ENCODE data around the gene RTN1. TPM values are rescaled to one million over a fixed set of nuclear protein-coding genes. Genes with fewer than 3 reads are reported as not detected.

The RTN1 gene
- total and polyA plus RNA-seq, 12 donors, result 2.9 to 19.7 (median 7.6) TPM

DNA sequence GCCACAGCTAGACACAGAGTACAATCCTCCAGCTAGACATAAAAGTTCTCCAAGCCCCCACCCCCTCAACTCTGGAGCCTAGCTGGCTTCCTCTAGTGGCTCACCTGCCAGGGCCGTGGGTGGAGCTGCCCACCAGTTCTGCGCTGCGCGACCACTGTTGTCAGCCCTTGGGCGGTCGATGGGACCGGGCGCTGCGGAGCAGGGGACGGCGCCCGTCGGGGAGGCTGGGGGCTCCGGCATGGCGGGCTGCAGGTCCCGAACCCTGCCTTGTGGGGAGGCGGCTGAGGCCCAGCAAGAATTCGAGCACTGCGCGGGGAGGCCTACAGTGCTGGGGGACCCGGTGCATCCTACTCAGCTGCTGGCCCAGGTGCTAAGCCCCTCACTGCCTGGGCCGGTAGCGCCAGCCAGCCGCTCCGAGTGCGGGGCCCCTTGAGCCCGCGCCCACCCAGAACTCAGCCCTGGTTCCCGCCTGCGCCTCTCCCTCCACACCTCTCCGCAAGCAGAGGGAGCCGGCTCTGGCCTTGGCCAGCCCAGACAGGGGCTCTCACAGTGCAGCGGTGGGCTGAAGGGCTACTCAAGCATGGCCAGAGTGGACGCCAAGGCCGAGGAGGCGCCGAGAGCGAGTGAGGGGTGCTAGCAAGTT, 51.0 kb downstream of the RTN1 start:
- intact Hi-C loops (cut with DNase I), result no loop called here
- H3K36me3 ChIP-seq (replicated peaks in 1 of 2), result no peaks in the 10 kb centered on the region
- H3K9me3 ChIP-seq (replicated peaks in 1 of 3), result no peaks in the 10 kb centered on the region
- no peak for DNase-seq
- no peak overlapping the region for H3K4me3 ChIP-seq
- no peak for TF ChIP-seq POLR2A (IDR thresholded peaks at IDR 0.05)
- TF ChIP-seq, protein P1, sequence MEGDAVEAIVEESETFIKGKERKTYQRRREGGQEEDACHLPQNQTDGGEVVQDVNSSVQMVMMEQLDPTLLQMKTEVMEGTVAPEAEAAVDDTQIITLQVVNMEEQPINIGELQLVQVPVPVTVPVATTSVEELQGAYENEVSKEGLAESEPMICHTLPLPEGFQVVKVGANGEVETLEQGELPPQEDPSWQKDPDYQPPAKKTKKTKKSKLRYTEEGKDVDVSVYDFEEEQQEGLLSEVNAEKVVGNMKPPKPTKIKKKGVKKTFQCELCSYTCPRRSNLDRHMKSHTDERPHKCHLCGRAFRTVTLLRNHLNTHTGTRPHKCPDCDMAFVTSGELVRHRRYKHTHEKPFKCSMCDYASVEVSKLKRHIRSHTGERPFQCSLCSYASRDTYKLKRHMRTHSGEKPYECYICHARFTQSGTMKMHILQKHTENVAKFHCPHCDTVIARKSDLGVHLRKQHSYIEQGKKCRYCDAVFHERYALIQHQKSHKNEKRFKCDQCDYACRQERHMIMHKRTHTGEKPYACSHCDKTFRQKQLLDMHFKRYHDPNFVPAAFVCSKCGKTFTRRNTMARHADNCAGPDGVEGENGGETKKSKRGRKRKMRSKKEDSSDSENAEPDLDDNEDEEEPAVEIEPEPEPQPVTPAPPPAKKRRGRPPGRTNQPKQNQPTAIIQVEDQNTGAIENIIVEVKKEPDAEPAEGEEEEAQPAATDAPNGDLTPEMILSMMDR (IDR thresholded peaks at IDR 0.05), result no peak
- no peaks in the 10 kb centered on the region for H3K4me1 ChIP-seq (replicated peaks in 1 of 2)
- no peak overlapping the region for H3K27ac ChIP-seq
- 91 to 96% (median 95%) methylated on average over 9 to 38 of the region's 38 CpGs for WGBS, 4 donors
- H3K27me3 ChIP-seq, result no peaks in the 10 kb centered on the region

DNA sequence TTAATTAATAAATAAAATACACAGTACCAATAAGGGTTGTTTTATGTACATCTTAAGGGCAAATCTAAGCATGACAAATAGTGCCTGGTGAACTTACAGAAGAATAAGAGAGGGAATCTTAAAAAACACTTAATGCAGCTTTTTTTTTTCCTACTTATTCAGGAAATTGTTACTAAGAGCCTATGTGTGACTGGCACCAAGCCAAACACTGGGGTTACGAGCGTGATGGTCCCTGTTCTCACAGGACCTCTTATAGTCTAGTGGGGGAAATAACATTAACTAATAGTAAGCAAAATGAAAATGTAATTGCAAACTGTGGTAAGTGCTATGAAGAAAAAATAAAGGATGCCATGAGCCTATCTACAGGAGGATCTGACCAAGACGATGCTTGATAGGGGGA, 53.6 kb downstream of the RTN1 start:
- DNase-seq, result no peak
- WGBS, 4 donors, result 41 to 46% (median 43%) methylated on average over 3 of the region's 3 CpGs
- intact Hi-C loops (cut with DNase I), result no loop called here
- Histone ChIP-seq H3K9me3 (replicated peaks in 1 of 3) (no peaks in the 10 kb centered on the region), H3K27ac (no peak overlapping the region), H3K4me1 (replicated peaks in 1 of 2) (no peaks in the 10 kb centered on the region), H3K4me3 (no peak overlapping the region), H3K36me3 (replicated peaks in 1 of 2) (no peaks in the 10 kb centered on the region), H3K27me3 (no peaks in the 10 kb centered on the region)
- TF ChIP-seq, protein P1 (IDR thresholded peaks at IDR 0.05), result no peak
- TF ChIP-seq POLR2A (IDR thresholded peaks at IDR 0.05), result no peak

DNA sequence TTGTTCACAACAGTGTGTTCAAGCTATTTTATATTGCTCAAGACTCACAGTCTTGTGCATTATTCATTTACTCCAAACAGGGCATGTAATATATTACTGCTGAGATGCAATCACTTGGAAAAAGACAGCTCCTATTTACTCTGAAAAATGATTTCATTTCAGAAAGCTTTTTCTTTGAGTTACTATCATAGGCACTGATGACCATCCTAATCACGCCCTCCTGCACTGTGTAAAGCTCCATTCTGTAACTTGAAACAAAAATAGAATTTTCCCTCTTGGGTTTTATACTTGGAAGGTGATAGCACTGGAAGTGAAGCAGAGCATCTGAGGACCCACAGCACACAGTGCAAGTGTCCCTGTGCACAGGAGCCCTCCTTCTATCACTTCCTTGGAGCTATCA, 55.6 kb downstream of the RTN1 start:
- 65 to 90% (median 71%) methylated on average over 1 of the region's 1 CpG for WGBS, 4 donors
- intact Hi-C loops (cut with DNase I), result no loop called here
- Histone ChIP-seq H3K36me3 (replicated peaks in 1 of 2) (no peaks in the 10 kb centered on the region), H3K4me3 (no peak overlapping the region), H3K27me3 (no peaks in the 10 kb centered on the region), H3K4me1 (replicated peaks in 1 of 2) (no peaks in the 10 kb centered on the region), H3K27ac (no peak overlapping the region), H3K9me3 (replicated peaks in 1 of 3) (no peaks in the 10 kb centered on the region)
- TF ChIP-seq POLR2A (IDR thresholded peaks at IDR 0.05), result no peak
- TF ChIP-seq, protein P1 (IDR thresholded peaks at IDR 0.05), result no peak
- DNase-seq, result no peak

DNA sequence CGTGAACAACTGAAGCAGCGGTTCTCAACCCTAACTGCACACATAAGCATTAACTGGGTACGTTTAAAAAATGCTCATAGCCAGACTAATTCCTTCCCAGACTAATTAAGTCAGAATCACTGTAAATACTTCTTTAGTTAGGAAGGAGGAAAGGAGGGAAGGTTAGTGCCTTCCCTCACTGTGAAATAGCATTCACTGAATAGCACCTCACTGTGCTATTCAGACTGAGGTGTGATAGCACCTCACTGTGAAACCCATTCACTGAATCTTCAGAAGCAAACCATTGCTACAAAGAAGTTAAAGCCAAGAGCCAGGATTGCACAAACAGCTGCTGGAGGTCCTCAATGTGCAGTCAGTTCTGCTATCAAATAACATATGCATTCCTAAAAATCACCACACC, 58.8 kb downstream of the RTN1 start:
- no peaks in the 10 kb centered on the region for H3K36me3 ChIP-seq (replicated peaks in 1 of 2)
- TF ChIP-seq POLR2A (IDR thresholded peaks at IDR 0.05), result no peak
- TF ChIP-seq, protein P1 (IDR thresholded peaks at IDR 0.05), result no peak
- no peaks in the 10 kb centered on the region for H3K9me3 ChIP-seq (replicated peaks in 1 of 3)
- H3K27me3 ChIP-seq, result no peaks in the 10 kb centered on the region
- 54 to 71% (median 60%) methylated on average over 3 of the region's 3 CpGs for WGBS, 4 donors
- DNase-seq, result no peak
- H3K4me3 ChIP-seq, result no peak overlapping the region
- H3K4me1 ChIP-seq (replicated peaks in 1 of 2), result no peaks in the 10 kb centered on the region
- intact Hi-C loops (cut with DNase I), result no loop called here
- H3K27ac ChIP-seq, result no peak overlapping the region

Measured in adrenal gland (tissue), 12 donors.